WTC11 (cell line): ENCODE measurements around the gene LGALS9B.
"Not testable (repeated sequence)": the region's sequence is repeated elsewhere in the genome, so short reads cannot be mapped to it uniquely, and the experiment has no call there.

Experiments used
- ATF2 ChIP-seq: sonication (generic); formaldehyde crosslinking; IDR thresholded peaks from 2 replicates; pipeline ENCODE4 v1.8.1; 2022; ENCODE audit warnings: low read depth, missing genetic modification reagents, borderline replicate concordance
- CTCF ChIP-seq: fragments of 200-600 bp; IDR thresholded peaks from 2 replicates; pipeline ENCODE4 v1.8.0; 2022; ENCODE audit warnings: antibody characterized with exemption
- ESRRA ChIP-seq: sonication (generic); formaldehyde crosslinking; IDR thresholded peaks from 2 replicates; pipeline ENCODE4 v1.8.1; 2022; ENCODE audit warnings: mild to moderate bottlenecking, missing genetic modification reagents, borderline replicate concordance
- ETV6 ChIP-seq: sonication (generic); formaldehyde crosslinking; IDR thresholded peaks from 2 replicates; pipeline ENCODE4 v1.8.1; 2022; ENCODE audit warnings: mild to moderate bottlenecking, missing genetic modification reagents
- FOXJ3 ChIP-seq: sonication (generic); formaldehyde crosslinking; IDR thresholded peaks from 2 replicates; pipeline ENCODE4 v1.9.0; 2021; ENCODE audit warnings: missing genetic modification reagents, mild to moderate bottlenecking, borderline replicate concordance
- HMGXB4 ChIP-seq: sonication (generic); formaldehyde crosslinking; IDR thresholded peaks from 2 replicates; pipeline ENCODE4 v1.8.1; 2023; ENCODE audit warnings: mild to moderate bottlenecking, moderate library complexity, missing genetic modification reagents
- MAX ChIP-seq: sonication (generic); formaldehyde crosslinking; IDR thresholded peaks from 2 replicates; pipeline ENCODE4 v1.8.0; 2022; ENCODE audit warnings: mild to moderate bottlenecking, missing genetic modification reagents
- NFYB ChIP-seq: sonication (generic); formaldehyde crosslinking; conservative IDR thresholded peaks from 2 replicates; pipeline ENCODE4 v1.8.0; 2022; ENCODE audit warnings: low read depth, missing genetic modification reagents
- SMAD3 ChIP-seq: sonication (generic); formaldehyde crosslinking; IDR thresholded peaks from 2 replicates; pipeline ENCODE4 v1.8.0; 2022; ENCODE audit warnings: missing genetic modification reagents, mild to moderate bottlenecking, borderline replicate concordance
- TEAD1 ChIP-seq: sonication (generic); formaldehyde crosslinking; IDR thresholded peaks from 2 replicates; pipeline ENCODE4 v1.8.0; 2022; ENCODE audit warnings: mild to moderate bottlenecking, missing genetic modification reagents
- TP53 ChIP-seq: sonication (generic); formaldehyde crosslinking; IDR thresholded peaks from 2 replicates; pipeline ENCODE4 v1.8.1; 2023; ENCODE audit warnings: mild to moderate bottlenecking, missing genetic modification reagents

GRCh38 chr17:20516986-20517385, 49.6 kb upstream of the LGALS9B start:
- TF ChIP-seq CTCF; TEAD1 (CRISPR knock-in tag); HMGXB4 (CRISPR knock-in tag); MAX; ATF2 (CRISPR knock-in tag); TP53 (CRISPR knock-in tag); SMAD3 (CRISPR knock-in tag); ETV6 (CRISPR knock-in tag); FOXJ3 (CRISPR knock-in tag); NFYB; ESRRA: not testable (repeated sequence)
